ENCODE measurements around the gene CLTA.

- TF ChIP-seq CTCF (optimal IDR thresholded peaks at IDR 0.05 in 1 of 3, IDR thresholded peaks at IDR 0.05 in 1 of 3, conservative IDR thresholded peaks at IDR 0.05 in 1 of 3; ENCODE audit: extremely low read depth in 1 of 3, insufficient read depth in 2 of 3, low read length in 3 of 3): no peak
- TF ChIP-seq EZH2 (IDR thresholded peaks at IDR 0.05; ENCODE audit: low read length): no peak
Observed at GRCh38 chr9:36218011-36218410, 27.3 kb downstream of the CLTA start.
